ENCODE measurements around the gene TIMM13.

Gene TIMM13

GRCh38 chr19:2385053-2385721 is 42.2 kb downstream of the TIMM13 start:
- Histone ChIP-seq H3K4me3 (ENCODE audit: low read length) (no peak overlapping the region), H3K4me2 (ENCODE audit: low read length) (no peak overlapping the region), H3K9me2 (replicated peaks; ENCODE audit: control insufficient read depth, low read length) (no peaks in the 10 kb centered on the region), H3K79me2 (ENCODE audit: control insufficient read depth, low read length) (no peaks in the 10 kb centered on the region), H3K27ac (ENCODE audit: low read depth, low read length) (no peak overlapping the region), H3F3A (ENCODE audit: control insufficient read depth, insufficient read depth) (no peaks in the 10 kb centered on the region), H3K27me3 (ENCODE audit: control insufficient read depth, low read length) (peaks cover 20% of the 10 kb centered on the region), H3K36me3 (ENCODE audit: control insufficient read depth, low read length) (no peaks in the 10 kb centered on the region), H4K20me1 (ENCODE audit: control insufficient read depth, insufficient read depth, low read depth, low read length) (no peaks in the 10 kb centered on the region), H3K9me3 (ENCODE audit: control insufficient read depth, insufficient read depth, low read length) (peaks cover 3% of the 10 kb centered on the region; the same call in 1 of the 2 replicates), H3K4me1 (ENCODE audit: control insufficient read depth, low read length) (peaks cover 6% of the 10 kb centered on the region)
- no peak for TF ChIP-seq CTCF (IDR thresholded peaks at IDR 0.05; ENCODE audit: low read depth, low read length, poor library complexity, severe bottlenecking)
- TF ChIP-seq EZH2phosphoT487 (IDR thresholded peaks at IDR 0.05; ENCODE audit: borderline replicate concordance, low read length), result no peak

GRCh38 chr19:2382530-2383222 is 44.7 kb downstream of the TIMM13 start:
- H3K4me2 ChIP-seq (ENCODE audit: low read length), result no peak overlapping the region
- H3K4me1 ChIP-seq (ENCODE audit: control insufficient read depth, low read length), result peaks cover 6% of the 10 kb centered on the region
- no peak for TF ChIP-seq CTCF (IDR thresholded peaks at IDR 0.05; ENCODE audit: low read depth, low read length, poor library complexity, severe bottlenecking)
- no peak for TF ChIP-seq EZH2phosphoT487 (IDR thresholded peaks at IDR 0.05; ENCODE audit: borderline replicate concordance, low read length)
- H3F3A ChIP-seq (ENCODE audit: control insufficient read depth, insufficient read depth), result no peaks in the 10 kb centered on the region
- peaks cover 15% of the 10 kb centered on the region for H3K9me3 ChIP-seq (ENCODE audit: control insufficient read depth, insufficient read depth, low read length)
- peaks cover 12% of the 10 kb centered on the region for H3K27me3 ChIP-seq (ENCODE audit: control insufficient read depth, low read length)
- H3K79me2 ChIP-seq (ENCODE audit: control insufficient read depth, low read length), result no peaks in the 10 kb centered on the region
- no peaks in the 10 kb centered on the region for H4K20me1 ChIP-seq (ENCODE audit: control insufficient read depth, insufficient read depth, low read depth, low read length)
- H3K27ac ChIP-seq (ENCODE audit: low read depth, low read length), result no peak overlapping the region
- H3K4me3 ChIP-seq (ENCODE audit: low read length), result no peak overlapping the region
- no peaks in the 10 kb centered on the region for H3K9me2 ChIP-seq (replicated peaks; ENCODE audit: control insufficient read depth, low read length)
- H3K36me3 ChIP-seq (ENCODE audit: control insufficient read depth, low read length), result no peaks in the 10 kb centered on the region

- H3K79me2 ChIP-seq (ENCODE audit: control insufficient read depth, low read length), result no peaks in the 10 kb centered on the region
- H3K27me3 ChIP-seq (ENCODE audit: control insufficient read depth, low read length), result peaks cover 8% of the 10 kb centered on the region
- no peak for TF ChIP-seq EZH2phosphoT487 (IDR thresholded peaks at IDR 0.05; ENCODE audit: borderline replicate concordance, low read length)
- TF ChIP-seq CTCF (IDR thresholded peaks at IDR 0.05; ENCODE audit: low read depth, low read length, poor library complexity, severe bottlenecking), result no peak
- H4K20me1 ChIP-seq (ENCODE audit: control insufficient read depth, insufficient read depth, low read depth, low read length), result no peaks in the 10 kb centered on the region
- H3K4me1 ChIP-seq (ENCODE audit: control insufficient read depth, low read length), result peaks cover 6% of the 10 kb centered on the region
- no peak overlapping the region for H3K4me3 ChIP-seq (ENCODE audit: low read length)
- H3K9me2 ChIP-seq (replicated peaks; ENCODE audit: control insufficient read depth, low read length), result no peaks in the 10 kb centered on the region
- peaks cover 16% of the 10 kb centered on the region for H3K9me3 ChIP-seq (ENCODE audit: control insufficient read depth, insufficient read depth, low read length)
- H3F3A ChIP-seq (ENCODE audit: control insufficient read depth, insufficient read depth), result no peaks in the 10 kb centered on the region
- no peak overlapping the region for H3K27ac ChIP-seq (ENCODE audit: low read depth, low read length)
- no peak overlapping the region for H3K4me2 ChIP-seq (ENCODE audit: low read length)
- no peaks in the 10 kb centered on the region for H3K36me3 ChIP-seq (ENCODE audit: control insufficient read depth, low read length)
These were observed 46.1 kb downstream of the TIMM13 start for GRCh38 chr19:2381148-2381820.

Data from DOHH2 (cell line).